ENCODE results near the gene CFAP161. TPM values are rescaled to one million over a fixed set of nuclear protein-coding genes. Genes with fewer than 3 reads are reported as not detected.

Gene CFAP161
- total and polyA plus RNA-seq, 9 of the 15 experiments (the other 6 are each of a cell fraction or from before 2014, with no cell fraction given): 25.8 to 83.3 (median 75.6) TPM

- TF ChIP-seq NCOA2 (IDR thresholded peaks at IDR 0.05; ENCODE audit: partially characterized antibody in 2 of 2): peak in 1 of 2 experiments; percentile 64
- TF ChIP-seq POLR2AphosphoS5 (IDR thresholded peaks at IDR 0.05; ENCODE audit: control insufficient read depth, insufficient read depth, low read depth, low read length): peak; percentile 88; the same call in 1 of the 2 replicates
- TF ChIP-seq YBX1 (IDR thresholded peaks at IDR 0.05): no peak
- no peak for TF ChIP-seq RBM39 (optimal IDR thresholded peaks at IDR 0.05; ENCODE audit: low read depth, low read length)
- TF ChIP-seq CBFA2T3 (IDR thresholded peaks at IDR 0.05): peak; percentile 96
- TF ChIP-seq ZNF655 (CRISPR knock-in tag; IDR thresholded peaks at IDR 0.05): no peak
- peak in 1 of 2 experiments; percentile 68; a peak in 1 of 4 replicates for TF ChIP-seq RCOR1 (IDR thresholded peaks at IDR 0.05; ENCODE audit: borderline replicate concordance in 1 of 2, low read depth in 2 of 2, low read length in 2 of 2)
- TF ChIP-seq NFIC (IDR thresholded peaks at IDR 0.05): peak; percentile 77
- 0 out of 4 replicates have a peak, but pooled peaks of 1 of the 2 experiments have one; percentile 38 for TF ChIP-seq MLLT1 (IDR thresholded peaks at IDR 0.05)
- TF ChIP-seq RBM15 (IDR thresholded peaks at IDR 0.05; ENCODE audit: insufficient read depth, low read length): no peak
- TF ChIP-seq SIN3A (IDR thresholded peaks at IDR 0.05; ENCODE audit: borderline replicate concordance in 2 of 2, control insufficient read depth in 1 of 2, low read depth in 2 of 2, low read length in 2 of 2): no peak
- TF ChIP-seq EP300 (IDR thresholded peaks at IDR 0.05; ENCODE audit: low read length): peak; percentile 86; the same call in 1 of the 2 replicates
- peak; percentile 68 for TF ChIP-seq HDAC3 (IDR thresholded peaks at IDR 0.05; ENCODE audit: borderline replicate concordance, partially characterized antibody)
- TF ChIP-seq ETV5 (CRISPR knock-in tag; IDR thresholded peaks at IDR 0.05; ENCODE audit: low read depth): peak; percentile 73
- 0 out of 2 replicates have a peak, but pooled peaks have one; percentile 45 for TF ChIP-seq PML (IDR thresholded peaks at IDR 0.05; ENCODE audit: low read length)
- TF ChIP-seq ILF3 (IDR thresholded peaks at IDR 0.05; ENCODE audit: borderline replicate concordance): no peak
- TF ChIP-seq MEF2A (IDR thresholded peaks at IDR 0.05; ENCODE audit: control insufficient read depth, low read depth, low read length): peak; percentile 59; the same call in 1 of the 2 replicates
- no peak for TF ChIP-seq ZBTB9 (CRISPR knock-in tag; IDR thresholded peaks at IDR 0.05)
- TF ChIP-seq ARNT (IDR thresholded peaks at IDR 0.05): peak in 1 of 2 experiments; percentile 15; a peak in 1 of 4 replicates
- no peak for TF ChIP-seq THRA (IDR thresholded peaks at IDR 0.05)
- peak; percentile 87 to 89 for TF ChIP-seq KDM1A (IDR thresholded peaks at IDR 0.05)
- TF ChIP-seq GABPB1 (CRISPR knock-in tag; IDR thresholded peaks at IDR 0.05): no peak
- TF ChIP-seq L3MBTL2 (IDR thresholded peaks at IDR 0.05): peak; percentile 50
Measured at GRCh38 chr15:81095690-81096365, 38.2 kb upstream of the CFAP161 start (continued).
